K562 (cell line): ENCODE results near the gene ZFX. TPM values are rescaled to one million over a fixed set of nuclear protein-coding genes. Genes with fewer than 3 reads are reported as not detected.
A peak's percentile ranks its signal among the peaks of the same experiment; 100 is the strongest.

Experiments used
- ATAC-seq: fragments of 200-7000 bp; cut with Tn5 transposase; 3 replicates; pipeline ENCODE4 v1.9.1; 2020; ENCODE audit warnings: moderate library complexity
- BruUV-seq: library from RNA; stranded (reverse); fragments of 400-500 nt; replicated peaks from 2 replicates; lab custom pipeline; 2021; lab: Mats Ljungman, UMichigan
- CTCF ChIA-PET: fragments of 300-600 bp; formaldehyde crosslinking; extraction: SDS; loops from one replicate; lab custom pipeline; 2021; ENCODE audit warnings: low intra/inter-chr PET ratio; lab: Yijun Ruan, JAX
- POLR2A ChIA-PET: fragments of 300-600, 350-650 bp; sonication (Branson Sonifier 250); formaldehyde crosslinking; extraction: SDS; loops from one replicate; lab custom pipeline; 2021; ENCODE audit warnings: antibody characterized with exemption, inconsistent platforms; lab: Yijun Ruan, JAX
- DNase-seq, 4 experiments: peaks; one replicate each; pipeline versions ENCODE4 v3.0.0 to v3.0.0-alpha.2; 2011 to 2018; ENCODE audit warnings: low spot score in 3 of 4, mixed read lengths in 3 of 4; ENCODE audit errors: extremely low read depth in 1 of 4
- FAIRE-seq: peaks from 2 replicates; lab custom pipeline; 2011; peaks lifted over from hg19 to GRCh38; lab: Jason Lieb, UNC
- H2AFZ ChIP-seq: 2 replicates; pipeline ENCODE4 v1.6.0; 2011; ENCODE audit warnings: low read depth, low read length, control low read depth, inconsistent platforms
- H3K27ac ChIP-seq: fragments of 200-600 bp; 3 replicates; pipeline ENCODE4 v1.8.0; 2011; ENCODE audit warnings: low read depth, mild to moderate bottlenecking, control low read depth, inconsistent platforms, low read length, moderate library complexity, mixed read lengths; ENCODE audit errors: extremely low read depth
- H3K27me3 ChIP-seq, 2 experiments: fragments of 300-600 bp in 1 of 2; 2 replicates in 1 of 2; 3 replicates in 1 of 2; pipeline versions ENCODE4 v1.6.0 to v1.8.0; 2011; ENCODE audit warnings: inconsistent platforms in 2 of 2, low read length in 2 of 2, mild to moderate bottlenecking in 1 of 2, mixed read lengths in 1 of 2, moderate library complexity in 1 of 2; ENCODE audit not compliant: control insufficient read depth in 2 of 2, insufficient read depth in 2 of 2
- H3K36me3 ChIP-seq: fragments of 300-600 bp; 3 replicates; pipeline ENCODE4 v1.8.0; 2011; ENCODE audit warnings: mild to moderate bottlenecking, low read length, inconsistent platforms; ENCODE audit not compliant: control insufficient read depth, insufficient read depth
- H3K4me1 ChIP-seq, 2 experiments: fragments of 200-600 bp in 1 of 2; replicated peaks in 1 of 2; 2 replicates in 1 of 2; 3 replicates in 1 of 2; pipeline versions ENCODE4 v1.5.1 to v1.8.0; 2011; ENCODE audit warnings: inconsistent platforms in 2 of 2, low read length in 2 of 2, mild to moderate bottlenecking in 1 of 2, mixed read lengths in 1 of 2, moderate library complexity in 1 of 2; ENCODE audit not compliant: control insufficient read depth in 2 of 2, insufficient read depth in 2 of 2
- H3K4me2 ChIP-seq: 2 replicates; pipeline ENCODE4 v1.6.1; 2011; ENCODE audit warnings: low read length, control low read depth, inconsistent platforms, mixed read lengths; ENCODE audit not compliant: insufficient read depth
- H3K4me3 ChIP-seq: fragments of 200-600 bp; sonication (generic), shearing (Covaris generic); 2 replicates; pipeline ENCODE4 v1.5.1; 2016; ENCODE audit warnings: control low read depth, inconsistent platforms
- H3K79me2 ChIP-seq: fragments of 200-600 bp; 3 replicates; pipeline ENCODE4 v1.8.0; 2011; ENCODE audit warnings: low read length, inconsistent platforms; ENCODE audit not compliant: control insufficient read depth, insufficient read depth
- H3K9ac ChIP-seq, 2 experiments: 2 replicates each; pipeline versions ENCODE4 v1.6.0 to v1.6.1; 2011; ENCODE audit warnings: low read depth in 2 of 2, low read length in 2 of 2, control low read depth in 1 of 2, inconsistent platforms in 1 of 2, mild to moderate bottlenecking in 1 of 2, mixed read lengths in 1 of 2; ENCODE audit not compliant: insufficient read depth in 1 of 2
- H3K9me1 ChIP-seq: one replicate; pipeline ENCODE4 v1.6.0; 2011; ENCODE audit warnings: inconsistent platforms, mild to moderate bottlenecking, low read length, moderate library complexity; ENCODE audit not compliant: control insufficient read depth, insufficient read depth
- H3K9me3 ChIP-seq: replicated peaks from 2 replicates; pipeline ENCODE4 v1.5.1; 2011; ENCODE audit warnings: low read depth, low read length, inconsistent platforms; ENCODE audit not compliant: control insufficient read depth, insufficient read depth
- H4K20me1 ChIP-seq: replicated peaks from 2 replicates; pipeline ENCODE4 v1.6.1; 2011; ENCODE audit warnings: low read length, inconsistent platforms, mixed read lengths; ENCODE audit not compliant: control insufficient read depth, insufficient read depth
- BRCA1 ChIP-seq, 2 experiments: fragments of 450-650 bp in 1 of 2; sonication (generic) in 1 of 2; formaldehyde crosslinking in 1 of 2; IDR thresholded peaks; 2 replicates each; pipeline versions ENCODE4 v1.5.0 to v1.6.1; 2017 to 2020; ENCODE audit warnings: mild to moderate bottlenecking in 1 of 2, missing genetic modification reagents in 1 of 2
- E2F5 ChIP-seq: sonication (generic); formaldehyde crosslinking; IDR thresholded peaks from 2 replicates; pipeline ENCODE4 v1.8.0; 2022; ENCODE audit warnings: mild to moderate bottlenecking, missing genetic modification reagents
- ESRRB ChIP-seq: fragments of 250-450 bp; sonication (Bioruptor Pico); IDR thresholded peaks from 2 replicates; pipeline ENCODE4 v1.5.0; 2020; ENCODE audit warnings: mild to moderate bottlenecking, moderate library complexity, borderline replicate concordance
- ETV1 ChIP-seq: fragments of 450-650 bp; conservative IDR thresholded peaks from 2 replicates; pipeline ENCODE4 v1.6.1; 2016; ENCODE audit warnings: missing genetic modification characterization, control low read depth, low read depth, missing compliant biosample characterization
- GMEB1 ChIP-seq: fragments of 250-450 bp; sonication (Bioruptor Pico); IDR thresholded peaks from 2 replicates; pipeline ENCODE4 v1.4.0; 2020; ENCODE audit warnings: mild to moderate bottlenecking
- KHSRP ChIP-seq: fragments of 450-650 bp; IDR thresholded peaks from 2 replicates; pipeline ENCODE4 v1.6.1; 2017
- POLR3G ChIP-seq: IDR thresholded peaks from 2 replicates; pipeline ENCODE4 v1.6.1; 2011; ENCODE audit not compliant: insufficient read length, insufficient replicate concordance; ENCODE audit errors: extremely low read depth
- SIN3A ChIP-seq, 2 experiments: fragments of 150-350 bp in 1 of 2; IDR thresholded peaks; 2 replicates each; pipeline ENCODE4 v1.6.1; 2011 to 2016; ENCODE audit warnings: borderline replicate concordance in 2 of 2, low read depth in 2 of 2, low read length in 2 of 2, mild to moderate bottlenecking in 2 of 2, moderate library complexity in 2 of 2; ENCODE audit not compliant: control insufficient read depth in 1 of 2
- TAF9B ChIP-seq: fragments of 450-650 bp; IDR thresholded peaks from 2 replicates; pipeline ENCODE4 v1.6.1; 2018; ENCODE audit warnings: mild to moderate bottlenecking; ENCODE audit not compliant: partially characterized antibody
- ZNF609 ChIP-seq: sonication (generic); formaldehyde crosslinking; IDR thresholded peaks from 2 replicates; pipeline ENCODE4 v1.8.1; 2023; ENCODE audit warnings: missing genetic modification reagents, mild to moderate bottlenecking, borderline replicate concordance
- ZNF766 ChIP-seq: fragments of 200-800 bp; sonication (Bioruptor generic); conservative IDR thresholded peaks from 2 replicates; pipeline ENCODE4 v1.6.1; 2016; ENCODE audit warnings: missing genetic modification characterization, missing compliant biosample characterization
- WGBS: fragments of 100-300 bp; shearing (Covaris generic); methylation state at CpG from one replicate; pipeline ENCODE4 v1.1.6; 2016; ENCODE audit warnings: low coverage, mixed read lengths; ENCODE audit not compliant: insufficient coverage; ENCODE audit errors: missing lambda C conversion rate; 5-methylcytosine and 5-hydroxymethylcytosine counted together
- in situ Hi-C: fragments of 300-500 bp; cut with MboI; formaldehyde crosslinking; loops from 4 replicates; pipeline ENCODE4 v1.15.0; 2018; ENCODE audit warnings: inconsistent platforms, mixed read lengths
- intact Hi-C: fragments of 100-400 bp; cut with micrococcal nuclease; formaldehyde crosslinking; loops from 2 replicates; pipeline ENCODE4 v1.14.2; 2022
- polyA plus RNA-seq, 8 experiments: library from polyadenylated mRNA; depleted of rRNA in 4 of 8; stranded (reverse) in 5 of 8; unstranded in 3 of 8; fragments of >200 nt; fragmentation: Nextera tagmentation in 2 of 8; fragmentation: Illumina TruSeq in 1 of 8; extraction: Ambion mirVana in 2 of 8; extraction: Trizol in 1 of 8; gene quantifications; 2 replicates each; pipeline versions ENCODE4 v1.2.1 to v1.2.3, GENCODE V29; 2011 to 2014; ENCODE audit warnings: inconsistent platforms in 1 of 8, missing spikeins in 1 of 8
- total RNA-seq, 7 experiments: library from RNA; depleted of rRNA in 6 of 7; stranded (reverse); fragments of >200 nt in 6 of 7; fragmentation: Illumina TruSeq in 2 of 7; extraction: Trizol in 2 of 7; gene quantifications; 2 replicates each; pipeline versions ENCODE4 v1.2.1 to v1.2.3, GENCODE V29; 2011 to 2021; ENCODE audit warnings: low replicate concordance in 1 of 7
- TF ChIP-seq, protein P1 (sequence below): fragments of 200-800 bp; sonication (Bioruptor generic); IDR thresholded peaks from 2 replicates; pipeline ENCODE4 v1.6.1; 2017; ENCODE audit warnings: missing genetic modification characterization, missing compliant biosample characterization

Gene ZFX
- total and polyA plus RNA-seq, 9 of the 15 experiments (the other 6 are each of a cell fraction or from before 2014, with no cell fraction given): 5.3 to 25.2 (median 11.4) TPM

- in situ Hi-C loops (no loop called here), intact Hi-C loops (loop anchor here (2.0 kb wide), 2 partner anchors 71 to 91 kb away; no protein-coding TSS in a partner anchor)
- Histone ChIP-seq H3K9me1 (peaks cover 3% of the 10 kb centered on the region), H3K27me3 (no peaks in the 10 kb centered on the region), H3K4me3 (peak overlapping the region; percentile 89), H3K9ac (peak overlapping the region; percentile 80 to 93), H3K27ac (peak overlapping the region; percentile 96), H3K79me2 (peaks cover 70% of the 10 kb centered on the region), H3K4me2 (peak overlapping the region; percentile 97), H2AFZ (no peak overlapping the region; the same call in 1 of the 2 replicates), H3K9me3 (no peaks in the 10 kb centered on the region), H3K4me1 (peaks cover 12 to 28% of the 10 kb centered on the region in 2 experiments; a peak in 4 of 5 replicates), H4K20me1 (peaks cover 14% of the 10 kb centered on the region; the same call in 1 of the 2 replicates), H3K36me3 (peaks cover 35% of the 10 kb centered on the region; the same call in 1 of the 3 replicates)
- no peak for ATAC-seq
- WGBS: 14% methylated on average over 8 of the region's 8 CpGs
- CTCF ChIA-PET: no interaction called here
- TF ChIP-seq TAF9B (no peak), ESRRB (no peak), E2F5 (CRISPR knock-in tag) (no peak), ETV1 (tag) (no peak), POLR3G (no peak), GMEB1 (CRISPR knock-in tag) (no peak), KHSRP (no peak), SIN3A (IDR thresholded peaks at IDR 0.05; ENCODE audit: borderline replicate concordance in 2 of 2, control insufficient read depth in 1 of 2, low read depth in 2 of 2, low read length in 2 of 2) (0 out of 4 replicates have a peak, but pooled peaks of 1 of the 2 experiments have one; percentile 31), ZNF766 (CRISPR knock-in tag) (no peak), BRCA1 (IDR thresholded peaks at IDR 0.05) (no peak), BRCA1 (CRISPR knock-in tag; IDR thresholded peaks at IDR 0.05) (no peak), ZNF609 (CRISPR knock-in tag) (no peak)
- TF ChIP-seq, protein P1, sequence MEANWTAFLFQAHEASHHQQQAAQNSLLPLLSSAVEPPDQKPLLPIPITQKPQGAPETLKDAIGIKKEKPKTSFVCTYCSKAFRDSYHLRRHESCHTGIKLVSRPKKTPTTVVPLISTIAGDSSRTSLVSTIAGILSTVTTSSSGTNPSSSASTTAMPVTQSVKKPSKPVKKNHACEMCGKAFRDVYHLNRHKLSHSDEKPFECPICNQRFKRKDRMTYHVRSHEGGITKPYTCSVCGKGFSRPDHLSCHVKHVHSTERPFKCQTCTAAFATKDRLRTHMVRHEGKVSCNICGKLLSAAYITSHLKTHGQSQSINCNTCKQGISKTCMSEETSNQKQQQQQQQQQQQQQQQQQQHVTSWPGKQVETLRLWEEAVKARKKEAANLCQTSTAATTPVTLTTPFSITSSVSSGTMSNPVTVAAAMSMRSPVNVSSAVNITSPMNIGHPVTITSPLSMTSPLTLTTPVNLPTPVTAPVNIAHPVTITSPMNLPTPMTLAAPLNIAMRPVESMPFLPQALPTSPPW (CRISPR knock-in tag): 0 out of 2 replicates have a peak, but pooled peaks have one; percentile 14
- peak in 1 of 4 experiments; percentile 30 for DNase-seq
- no TSS peak for BruUV-seq
- no peak for FAIRE-seq
- POLR2A ChIA-PET: interaction anchor here (0.5 to 0.9 kb wide), 4 partner anchors 8 to 852 kb away, joined by 3 read pairs; no protein-coding TSS in a partner anchor
These were observed 2.0 kb downstream of the ZFX start for GRCh38 chrX:24151513-24151912.
